OCI-LY1 (cell line): Measurements from ENCODE around the gene CENPX.

ENCODE experiments used
- H2AFZ ChIP-seq: fragments of 200-600 bp; sonication (generic), shearing (Covaris generic); 2 replicates; pipeline ENCODE4 v1.6.0; 2014; ENCODE audit warnings: antibody characterized with exemption, mild to moderate bottlenecking, low read length
- H3F3A ChIP-seq: fragments of 200-600 bp; sonication (generic), shearing (Covaris generic); 2 replicates; pipeline ENCODE4 v1.6.0; 2014; ENCODE audit warnings: mild to moderate bottlenecking, antibody characterized with exemption, low read length, moderate library complexity; ENCODE audit not compliant: insufficient read depth
- H3K27ac ChIP-seq: fragments of 200-600 bp; sonication (generic); 2 replicates; pipeline ENCODE4 v1.5.1; 2014; ENCODE audit warnings: low read length, mixed run types, mild to moderate bottlenecking, low read depth; ENCODE audit not compliant: poor library complexity, severe bottlenecking
- H3K27me3 ChIP-seq: fragments of 200-600 bp; sonication (generic); 2 replicates; pipeline ENCODE4 v1.6.0; 2014; ENCODE audit warnings: antibody characterized with exemption, mild to moderate bottlenecking, low read length, moderate library complexity; ENCODE audit not compliant: insufficient read depth
- H3K36me3 ChIP-seq: fragments of 200-600 bp; sonication (generic); 2 replicates; pipeline ENCODE4 v1.6.1; 2014; ENCODE audit warnings: mild to moderate bottlenecking, antibody characterized with exemption, low read length, moderate library complexity, mixed read lengths; ENCODE audit not compliant: insufficient read depth
- H3K4me1 ChIP-seq: fragments of 200-600 bp; sonication (generic); 2 replicates; pipeline ENCODE4 v1.5.1; 2014; ENCODE audit warnings: mild to moderate bottlenecking, low read length, moderate library complexity; ENCODE audit not compliant: insufficient read depth, severe bottlenecking
- H3K4me2 ChIP-seq: fragments of 200-600 bp; sonication (generic), shearing (Covaris generic); 2 replicates; pipeline ENCODE4 v1.6.1; 2014; ENCODE audit warnings: low read length
- H3K4me3 ChIP-seq: fragments of 200-600 bp; sonication (generic); 2 replicates; pipeline ENCODE4 v1.5.1; 2014; ENCODE audit warnings: low read length, low read depth, mild to moderate bottlenecking, mixed read lengths; ENCODE audit not compliant: poor library complexity, severe bottlenecking
- H3K79me2 ChIP-seq: fragments of 200-600 bp; shearing (Covaris generic); 2 replicates; pipeline ENCODE4 v1.6.1; 2016; ENCODE audit warnings: mixed run types, low read length, mixed read lengths; ENCODE audit not compliant: insufficient read depth
- H3K9ac ChIP-seq: fragments of 200-600 bp; sonication (generic), shearing (Covaris generic); 2 replicates; pipeline ENCODE4 v1.6.1; 2014; ENCODE audit warnings: mild to moderate bottlenecking, low read length, mixed read lengths
- H3K9me2 ChIP-seq: fragments of 200-600 bp; sonication (generic), shearing (Covaris generic); 2 replicates; pipeline ENCODE4 v1.6.1; 2014; ENCODE audit warnings: low read depth, mild to moderate bottlenecking, low read length, mixed read lengths
- H3K9me3 ChIP-seq: fragments of 200-600 bp; shearing (Covaris generic); 2 replicates; pipeline ENCODE4 v1.6.1; 2014; ENCODE audit warnings: low read length, mixed read lengths
- H4K20me1 ChIP-seq: fragments of 200-600 bp; sonication (generic), shearing (Covaris generic); 2 replicates; pipeline ENCODE4 v1.6.0; 2016; ENCODE audit warnings: mild to moderate bottlenecking, low read length; ENCODE audit not compliant: insufficient read depth
- EZH2 ChIP-seq: fragments of 200-600 bp; sonication (generic), shearing (Covaris generic); IDR thresholded peaks from 2 replicates; pipeline ENCODE4 v1.8.0; 2017; ENCODE audit warnings: borderline replicate concordance, mixed run types, mild to moderate bottlenecking, antibody characterized with exemption, low read length, moderate library complexity, mixed read lengths
- TF ChIP-seq, protein P1 (sequence below): fragments of 200-600 bp; sonication (generic), shearing (Covaris generic); IDR thresholded peaks from 2 replicates; pipeline ENCODE4 v1.5.1; 2017; ENCODE audit warnings: mild to moderate bottlenecking, antibody characterized with exemption, low read length, moderate library complexity, mixed read lengths

Gene CENPX

DNA sequence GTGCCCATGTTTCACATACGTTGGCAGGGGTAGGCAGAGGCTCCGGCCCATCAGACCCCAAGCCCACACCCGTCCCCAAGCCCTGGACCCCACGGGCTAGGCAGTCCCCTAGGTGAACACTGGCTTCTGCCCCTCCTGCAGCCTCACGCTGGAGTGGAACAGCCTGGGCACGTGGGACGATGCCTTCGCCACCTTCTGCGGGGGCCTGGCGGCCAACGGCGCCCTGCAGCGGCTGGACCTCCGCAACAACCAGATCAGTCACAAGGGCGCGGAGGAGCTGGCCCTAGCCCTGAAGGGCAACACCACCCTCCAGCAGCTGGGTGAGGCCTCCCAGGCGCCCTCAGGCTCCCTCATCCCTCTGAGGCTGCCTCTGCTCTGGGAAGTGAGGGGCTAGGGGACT lies 2.2 kb upstream of the CENPX start:
- Histone ChIP-seq H2AFZ (no peak overlapping the region), H3K9ac (no peak overlapping the region), H3K4me1 (peaks cover 25% of the 10 kb centered on the region), H3K9me3 (no peaks in the 10 kb centered on the region), H4K20me1 (no peaks in the 10 kb centered on the region), H3K27ac (no peak overlapping the region), H3K79me2 (no peaks in the 10 kb centered on the region), H3K4me3 (no peak overlapping the region), H3K4me2 (no peak overlapping the region), H3K36me3 (peaks cover 4% of the 10 kb centered on the region; the same call in 1 of the 2 replicates), H3F3A (no peaks in the 10 kb centered on the region), H3K9me2 (no peaks in the 10 kb centered on the region), H3K27me3 (no peaks in the 10 kb centered on the region)
- TF ChIP-seq, protein P1, sequence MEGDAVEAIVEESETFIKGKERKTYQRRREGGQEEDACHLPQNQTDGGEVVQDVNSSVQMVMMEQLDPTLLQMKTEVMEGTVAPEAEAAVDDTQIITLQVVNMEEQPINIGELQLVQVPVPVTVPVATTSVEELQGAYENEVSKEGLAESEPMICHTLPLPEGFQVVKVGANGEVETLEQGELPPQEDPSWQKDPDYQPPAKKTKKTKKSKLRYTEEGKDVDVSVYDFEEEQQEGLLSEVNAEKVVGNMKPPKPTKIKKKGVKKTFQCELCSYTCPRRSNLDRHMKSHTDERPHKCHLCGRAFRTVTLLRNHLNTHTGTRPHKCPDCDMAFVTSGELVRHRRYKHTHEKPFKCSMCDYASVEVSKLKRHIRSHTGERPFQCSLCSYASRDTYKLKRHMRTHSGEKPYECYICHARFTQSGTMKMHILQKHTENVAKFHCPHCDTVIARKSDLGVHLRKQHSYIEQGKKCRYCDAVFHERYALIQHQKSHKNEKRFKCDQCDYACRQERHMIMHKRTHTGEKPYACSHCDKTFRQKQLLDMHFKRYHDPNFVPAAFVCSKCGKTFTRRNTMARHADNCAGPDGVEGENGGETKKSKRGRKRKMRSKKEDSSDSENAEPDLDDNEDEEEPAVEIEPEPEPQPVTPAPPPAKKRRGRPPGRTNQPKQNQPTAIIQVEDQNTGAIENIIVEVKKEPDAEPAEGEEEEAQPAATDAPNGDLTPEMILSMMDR = no peak

DNA sequence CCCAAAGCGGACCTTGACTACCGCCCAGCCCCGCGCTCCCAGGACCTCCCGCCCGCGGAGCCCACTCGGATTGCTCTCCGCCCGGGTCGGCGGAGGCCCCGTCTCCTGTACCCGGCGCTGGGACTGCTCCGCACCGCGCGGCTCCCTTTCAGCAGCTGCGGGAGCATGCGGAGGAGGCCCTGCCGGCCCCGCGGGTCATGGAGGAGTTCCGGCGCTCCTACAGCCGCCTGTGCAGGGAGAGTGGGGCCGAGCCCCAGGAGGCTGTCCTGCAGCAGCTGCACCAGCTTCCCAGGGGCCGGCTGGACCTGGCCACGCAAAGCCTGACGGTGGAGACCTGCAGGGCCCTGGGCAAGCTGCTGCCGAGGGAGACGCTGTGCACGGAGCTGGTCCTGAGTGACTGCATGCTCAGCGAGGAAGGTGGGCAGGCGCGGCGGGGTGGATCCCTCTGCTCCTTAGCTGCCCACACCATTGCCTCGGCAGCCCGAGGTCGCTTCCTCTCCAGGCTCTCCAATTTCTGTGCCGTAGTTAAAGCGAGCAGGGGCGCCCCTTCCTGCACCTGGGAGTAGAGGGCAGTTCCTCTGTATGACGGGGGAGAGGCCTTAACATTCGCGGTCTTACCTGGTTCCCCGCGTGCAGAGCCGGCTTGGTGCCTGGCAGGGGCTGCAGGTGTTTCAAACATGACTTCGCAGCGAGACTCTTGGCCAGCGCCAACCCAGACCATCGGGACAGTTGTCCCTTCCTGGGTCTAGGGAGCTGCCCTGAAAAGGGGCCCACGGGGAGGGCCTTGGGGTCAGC lies 966 bp upstream of the CENPX start:
- Histone ChIP-seq H3K79me2 (no peaks in the 10 kb centered on the region), H3K4me3 (peak overlapping the region; percentile 86), H3K4me2 (peak overlapping the region; percentile 89), H3K27ac (no peak overlapping the region), H3K9me3 (no peaks in the 10 kb centered on the region), H3K9me2 (no peaks in the 10 kb centered on the region), H2AFZ (no peak overlapping the region), H3K36me3 (peaks cover 4% of the 10 kb centered on the region; the same call in 1 of the 2 replicates), H4K20me1 (no peaks in the 10 kb centered on the region), H3K4me1 (peaks cover 24% of the 10 kb centered on the region), H3K27me3 (no peaks in the 10 kb centered on the region), H3F3A (no peaks in the 10 kb centered on the region), H3K9ac (peak overlapping the region; percentile 82)
- TF ChIP-seq EZH2 = no peak
- TF ChIP-seq, protein P1 = no peak

DNA sequence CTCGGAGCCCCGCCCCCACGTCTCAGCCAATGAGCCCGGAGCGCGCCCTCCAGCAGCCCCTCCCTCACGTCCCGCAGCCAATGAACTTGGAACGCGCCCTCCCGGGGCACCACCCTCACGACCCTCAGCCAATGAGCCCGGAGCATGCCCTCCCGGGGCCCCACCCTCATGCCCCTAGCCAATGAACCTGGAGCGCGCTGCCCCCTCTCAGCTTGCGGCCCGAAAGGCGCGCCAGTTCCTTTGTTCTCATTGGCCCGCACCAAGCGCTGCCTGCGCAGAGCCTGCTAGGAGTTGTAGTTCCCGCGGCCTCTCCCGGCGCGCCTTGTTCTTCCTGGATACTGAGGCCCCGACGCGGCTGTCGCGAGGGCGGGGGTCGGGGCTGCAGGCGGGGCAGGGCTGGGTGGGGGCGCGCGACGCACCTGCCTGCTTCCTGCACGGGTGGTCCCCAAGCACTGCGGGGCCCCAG lies 336 bp upstream of the CENPX start, which contains the start of gene LRRC45:
TSS of gene LRRC45 (plus strand) at position 325 of the 466 bp plus-strand sequence. CDS start 339 bp downstream, outside the sequence.
- no peaks in the 10 kb centered on the region for H3F3A ChIP-seq
- no peak for TF ChIP-seq EZH2
- TF ChIP-seq, protein P1 = no peak

More for the DNA sequence above, 336 bp upstream of the CENPX start, which contains the start of gene LRRC45:
- peaks cover 10% of the 10 kb centered on the region; the same call in 1 of the 2 replicates for H3K36me3 ChIP-seq
- H3K9me2 ChIP-seq = no peaks in the 10 kb centered on the region
- H3K4me3 ChIP-seq = peak within 1 kb of the TSS; percentile 92
- H3K4me1 ChIP-seq = peaks cover 24% of the 10 kb centered on the region
- H3K79me2 ChIP-seq = no peaks in the 10 kb centered on the region
- H3K27me3 ChIP-seq = no peaks in the 10 kb centered on the region
- H3K4me2 ChIP-seq = peak within 1 kb of the TSS; percentile 100
- no peaks in the 10 kb centered on the region for H4K20me1 ChIP-seq
- H3K9ac ChIP-seq = peak within 1 kb of the TSS; percentile 88
- H3K27ac ChIP-seq = peak within 1 kb of the TSS; percentile 16
- H2AFZ ChIP-seq = no peak within 1 kb of the TSS
- no peaks in the 10 kb centered on the region for H3K9me3 ChIP-seq
